Liver (tissue), 3 donors: ENCODE results near the gene EEA1.

ENCODE experiments used
- CTCF ChIP-seq: fragments of 150-350 bp; IDR thresholded peaks from 2 replicates; pipeline ENCODE4 v1.5.1; 2017; ENCODE audit warnings: improper control_type of control experiment, low read depth, low read length; ENCODE audit not compliant: missing input control
- EGR1 ChIP-seq, 2 donors: IDR thresholded peaks; 2 replicates each; pipeline ENCODE4 v1.6.1; 2016 to 2018; ENCODE audit warnings: antibody characterized with exemption in 2 of 2, low read depth in 2 of 2
- HNF4G ChIP-seq: IDR thresholded peaks from 2 replicates; pipeline ENCODE4 v1.6.1; 2016; ENCODE audit warnings: antibody characterized with exemption
- JUND ChIP-seq, 2 donors: IDR thresholded peaks; 2 replicates each; pipeline ENCODE4 v1.6.1; 2016; ENCODE audit warnings: antibody characterized with exemption in 2 of 2
- TAF1 ChIP-seq: conservative IDR thresholded peaks from 2 replicates; pipeline ENCODE4 v1.6.1; 2016; ENCODE audit warnings: antibody characterized with exemption, mild to moderate bottlenecking
- YY1 ChIP-seq: IDR thresholded peaks from 2 replicates; pipeline ENCODE4 v1.6.1; 2016; ENCODE audit warnings: antibody characterized with exemption, mild to moderate bottlenecking
- TF ChIP-seq, protein P1 (sequence below): IDR thresholded peaks from 2 replicates; pipeline ENCODE4 v1.6.1; 2016; ENCODE audit warnings: antibody characterized with exemption, mild to moderate bottlenecking
- donor health status: healthy.
- donor health status: healthy.

- TF ChIP-seq, protein P1, sequence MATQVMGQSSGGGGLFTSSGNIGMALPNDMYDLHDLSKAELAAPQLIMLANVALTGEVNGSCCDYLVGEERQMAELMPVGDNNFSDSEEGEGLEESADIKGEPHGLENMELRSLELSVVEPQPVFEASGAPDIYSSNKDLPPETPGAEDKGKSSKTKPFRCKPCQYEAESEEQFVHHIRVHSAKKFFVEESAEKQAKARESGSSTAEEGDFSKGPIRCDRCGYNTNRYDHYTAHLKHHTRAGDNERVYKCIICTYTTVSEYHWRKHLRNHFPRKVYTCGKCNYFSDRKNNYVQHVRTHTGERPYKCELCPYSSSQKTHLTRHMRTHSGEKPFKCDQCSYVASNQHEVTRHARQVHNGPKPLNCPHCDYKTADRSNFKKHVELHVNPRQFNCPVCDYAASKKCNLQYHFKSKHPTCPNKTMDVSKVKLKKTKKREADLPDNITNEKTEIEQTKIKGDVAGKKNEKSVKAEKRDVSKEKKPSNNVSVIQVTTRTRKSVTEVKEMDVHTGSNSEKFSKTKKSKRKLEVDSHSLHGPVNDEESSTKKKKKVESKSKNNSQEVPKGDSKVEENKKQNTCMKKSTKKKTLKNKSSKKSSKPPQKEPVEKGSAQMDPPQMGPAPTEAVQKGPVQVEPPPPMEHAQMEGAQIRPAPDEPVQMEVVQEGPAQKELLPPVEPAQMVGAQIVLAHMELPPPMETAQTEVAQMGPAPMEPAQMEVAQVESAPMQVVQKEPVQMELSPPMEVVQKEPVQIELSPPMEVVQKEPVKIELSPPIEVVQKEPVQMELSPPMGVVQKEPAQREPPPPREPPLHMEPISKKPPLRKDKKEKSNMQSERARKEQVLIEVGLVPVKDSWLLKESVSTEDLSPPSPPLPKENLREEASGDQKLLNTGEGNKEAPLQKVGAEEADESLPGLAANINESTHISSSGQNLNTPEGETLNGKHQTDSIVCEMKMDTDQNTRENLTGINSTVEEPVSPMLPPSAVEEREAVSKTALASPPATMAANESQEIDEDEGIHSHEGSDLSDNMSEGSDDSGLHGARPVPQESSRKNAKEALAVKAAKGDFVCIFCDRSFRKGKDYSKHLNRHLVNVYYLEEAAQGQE = no peak
- no peak for TF ChIP-seq CTCF
- TF ChIP-seq EGR1 (IDR thresholded peaks at IDR 0.05; ENCODE audit: low read depth in 2 of 2) = no peak
- no peak for TF ChIP-seq TAF1
- peak; percentile 59 for TF ChIP-seq YY1
- TF ChIP-seq HNF4G = peak; percentile 35
- peak; percentile 52 to 55 for TF ChIP-seq JUND (IDR thresholded peaks at IDR 0.05)
These were observed 16.6 kb upstream of the EEA1 start for GRCh38 chr12:92945659-92946220.
